Measurements from ENCODE around the gene ARPC2.
"Not testable (repeated sequence)": the region's sequence is repeated elsewhere in the genome, so short reads cannot be mapped to it uniquely, and the experiment has no call there.

Gene ARPC2

GRCh38 chr2:218271865-218272530 is 55.0 kb downstream of the ARPC2 start:
- no peak for DNase-seq (ENCODE audit: low read depth)
- no peak for TF ChIP-seq CTCF (conservative IDR thresholded peaks at IDR 0.05; ENCODE audit: control insufficient read depth, insufficient read depth, low read depth, low read length)
- peak overlapping the region; percentile 94 for H3K4me3 ChIP-seq (ENCODE audit: control insufficient read depth, low read depth, low read length)

GRCh38 chr2:218272531-218273212 is 55.7 kb downstream of the ARPC2 start:
- peak; percentile 98 for DNase-seq (ENCODE audit: low read depth)
- H3K4me3 ChIP-seq (ENCODE audit: control insufficient read depth, low read depth, low read length), result no peak overlapping the region
- peak; percentile 94 for TF ChIP-seq CTCF (conservative IDR thresholded peaks at IDR 0.05; ENCODE audit: control insufficient read depth, insufficient read depth, low read depth, low read length)

- DNase-seq (ENCODE audit: low read depth); H3K4me3 ChIP-seq (ENCODE audit: control insufficient read depth, low read depth, low read length): not testable (repeated sequence)
Observed at GRCh38 chr2:218273214-218273907, 56.4 kb downstream of the ARPC2 start.

GRCh38 chr2:218273908-218274249 is 56.9 kb downstream of the ARPC2 start:
- TF ChIP-seq CTCF (conservative IDR thresholded peaks at IDR 0.05; ENCODE audit: control insufficient read depth, insufficient read depth, low read depth, low read length), result no peak
- no peak for DNase-seq (ENCODE audit: low read depth)
- no peak overlapping the region for H3K4me3 ChIP-seq (ENCODE audit: control insufficient read depth, low read depth, low read length)

- no peak for DNase-seq (ENCODE audit: low read depth)
- no peak for TF ChIP-seq CTCF (conservative IDR thresholded peaks at IDR 0.05; ENCODE audit: control insufficient read depth, insufficient read depth, low read depth, low read length)
- no peak overlapping the region for H3K4me3 ChIP-seq (ENCODE audit: control insufficient read depth, low read depth, low read length)
Observed at GRCh38 chr2:218274586-218274985, 57.6 kb downstream of the ARPC2 start.

GRCh38 chr2:218275371-218276072 is 58.5 kb downstream of the ARPC2 start:
- no peak overlapping the region for H3K4me3 ChIP-seq (ENCODE audit: control insufficient read depth, low read depth, low read length)
- DNase-seq (ENCODE audit: low read depth), result no peak
- no peak for TF ChIP-seq CTCF (conservative IDR thresholded peaks at IDR 0.05; ENCODE audit: control insufficient read depth, insufficient read depth, low read depth, low read length)

Measured in fibroblast of mammary gland (primary cell).